ENCODE data around the gene NAA60. TPM values are rescaled to one million over a fixed set of nuclear protein-coding genes. Genes with fewer than 3 reads are reported as not detected.

The NAA60 gene
- polyA plus RNA-seq, 1 of the 3 experiments (the other 2 are of a cell fraction), result 17.2 TPM

- H3K4me3 ChIP-seq (ENCODE audit: low read depth in 2 of 2, low read length in 1 of 2), result no peak within 1 kb of the TSS
- 93% methylated on average over 2 of the region's 3 CpGs for WGBS (ENCODE audit: low lambda C conversion rate)
- H2AFZ ChIP-seq (ENCODE audit: low read depth), result no peak within 1 kb of the TSS
- H3K27me3 ChIP-seq (ENCODE audit: insufficient read depth), result no peaks in the 10 kb centered on the region
- H3K9me3 ChIP-seq, result no peaks in the 10 kb centered on the region
- no peak for DNase-seq
- H3K9me2 ChIP-seq, result no peaks in the 10 kb centered on the region
- ChIA-PET POLR2A (no interaction called here), CTCF (no interaction called here)
- no peaks in the 10 kb centered on the region for H3K79me2 ChIP-seq (ENCODE audit: insufficient read depth)
- no peaks in the 10 kb centered on the region for H3K36me3 ChIP-seq (replicated peaks in 1 of 2; ENCODE audit: control insufficient read depth in 1 of 2, insufficient read depth in 2 of 2, low read length in 1 of 2)
- peaks cover 3% of the 10 kb centered on the region for H3F3A ChIP-seq (replicated peaks; ENCODE audit: insufficient read depth)
- TF ChIP-seq NFIC (IDR thresholded peaks at IDR 0.05; ENCODE audit: borderline replicate concordance) (no peak), MEF2A (IDR thresholded peaks at IDR 0.05; ENCODE audit: borderline replicate concordance, low read depth) (no peak), FOXJ3 (CRISPR knock-in tag; IDR thresholded peaks at IDR 0.05) (no peak)
- H3K9ac ChIP-seq, result no peak within 1 kb of the TSS
- H4K20me1 ChIP-seq (ENCODE audit: insufficient read depth), result no peaks in the 10 kb centered on the region
- no peak within 1 kb of the TSS for H3K27ac ChIP-seq (ENCODE audit: low read depth in 2 of 2, low read length in 1 of 2)
- no peak within 1 kb of the TSS for H3K4me2 ChIP-seq
- no peaks in the 10 kb centered on the region; a peak in 1 of 4 replicates for H3K4me1 ChIP-seq (ENCODE audit: control insufficient read depth in 1 of 2, insufficient read depth in 2 of 2, low read depth in 1 of 2, low read length in 1 of 2)
Measured at GRCh38 chr16:3495176-3495575, 51.7 kb downstream of the NAA60 start, which contains the start of gene C16orf90. TSS of gene C16orf90 (minus strand) at chr16:3495489. CDS start at chr16:3495421, 68 bp downstream.

GRCh38 chr16:3496386-3496785 lies 52.9 kb downstream of the NAA60 start:
- no peaks in the 10 kb centered on the region for H4K20me1 ChIP-seq (ENCODE audit: insufficient read depth)
- peaks cover 5% of the 10 kb centered on the region for H3F3A ChIP-seq (replicated peaks; ENCODE audit: insufficient read depth)
- H3K36me3 ChIP-seq (replicated peaks in 1 of 2; ENCODE audit: control insufficient read depth in 1 of 2, insufficient read depth in 2 of 2, low read length in 1 of 2), result no peaks in the 10 kb centered on the region
- no peak overlapping the region for H2AFZ ChIP-seq (ENCODE audit: low read depth)
- no peak for DNase-seq
- H3K4me2 ChIP-seq, result no peak overlapping the region
- H3K27me3 ChIP-seq (ENCODE audit: insufficient read depth), result no peaks in the 10 kb centered on the region
- no peak overlapping the region for H3K4me3 ChIP-seq (ENCODE audit: low read depth in 2 of 2, low read length in 1 of 2)
- peaks cover 2% of the 10 kb centered on the region for H3K79me2 ChIP-seq (ENCODE audit: insufficient read depth)
- ChIA-PET CTCF (interaction anchor here (1.1 kb wide), 1 partner anchor 13 kb away, joined by 3 read pairs; no protein-coding TSS in a partner anchor), POLR2A (no interaction called here)
- H3K4me1 ChIP-seq (ENCODE audit: control insufficient read depth in 1 of 2, insufficient read depth in 2 of 2, low read depth in 1 of 2, low read length in 1 of 2), result no peaks in the 10 kb centered on the region; a peak in 1 of 4 replicates
- no peak overlapping the region for H3K27ac ChIP-seq (ENCODE audit: low read depth in 2 of 2, low read length in 1 of 2)
- no peaks in the 10 kb centered on the region for H3K9me2 ChIP-seq
- no peak overlapping the region for H3K9ac ChIP-seq
- no peak for TF ChIP-seq TCF12 (IDR thresholded peaks at IDR 0.05)
- TF ChIP-seq SMC3 (IDR thresholded peaks at IDR 0.05; ENCODE audit: low read depth, low read length), result no peak
- no peak for TF ChIP-seq GABPA (IDR thresholded peaks at IDR 0.05; ENCODE audit: low read depth)
- no peak for TF ChIP-seq MEF2A (IDR thresholded peaks at IDR 0.05; ENCODE audit: borderline replicate concordance, low read depth)
- no peak for TF ChIP-seq CHD2 (IDR thresholded peaks at IDR 0.05; ENCODE audit: low read length, partially characterized antibody)
- TF ChIP-seq USF1 (IDR thresholded peaks at IDR 0.05; ENCODE audit: borderline replicate concordance, low read depth), result no peak
- TF ChIP-seq POLR2AphosphoS5 (IDR thresholded peaks at IDR 0.05; ENCODE audit: low read depth, low read length), result no peak
- TF ChIP-seq FOSL2 (IDR thresholded peaks at IDR 0.05; ENCODE audit: borderline replicate concordance, low read depth), result no peak
- TF ChIP-seq PBX3 (IDR thresholded peaks at IDR 0.05), result no peak
- no peak for TF ChIP-seq YY1 (IDR thresholded peaks at IDR 0.05; ENCODE audit: low read depth)
- TF ChIP-seq GATA2 (CRISPR knock-in tag; IDR thresholded peaks at IDR 0.05), result no peak
- TF ChIP-seq JUND (IDR thresholded peaks at IDR 0.05), result no peak
- TF ChIP-seq ZBTB33 (IDR thresholded peaks at IDR 0.05; ENCODE audit: borderline replicate concordance, low read depth), result no peak
- no peak for TF ChIP-seq NRF1 (IDR thresholded peaks at IDR 0.05; ENCODE audit: low read depth, low read length)
- no peak for TF ChIP-seq SIN3A (IDR thresholded peaks at IDR 0.05; ENCODE audit: borderline replicate concordance, low read depth, low read length)
- no peaks in the 10 kb centered on the region for H3K9me3 ChIP-seq
- 91% methylated on average over 30 of the region's 30 CpGs for WGBS (ENCODE audit: low lambda C conversion rate)
